ENCODE results near the gene FHOD3.

The FHOD3 gene

DNA sequence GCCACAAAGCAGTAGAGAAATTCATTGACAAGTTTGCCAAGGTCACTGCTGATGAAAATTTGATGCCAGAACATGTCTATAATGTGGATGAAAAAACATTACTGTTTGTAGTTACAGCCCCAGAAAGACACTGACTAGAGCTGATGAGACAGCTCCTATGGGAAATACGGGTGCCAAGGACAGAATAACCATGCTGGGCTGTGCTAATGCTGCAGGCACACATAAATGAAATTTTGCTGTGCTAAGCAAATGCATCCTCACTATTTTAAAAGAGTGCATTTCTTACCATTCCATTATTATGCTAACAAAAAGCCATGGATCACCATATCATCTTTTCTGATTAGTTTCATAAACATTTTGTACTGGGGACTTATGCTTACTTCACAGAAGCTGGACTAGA is 208.2 kb downstream of the FHOD3 start:
- Histone ChIP-seq H3K36me3 (ENCODE audit: control insufficient read depth in 2 of 2, insufficient read depth in 1 of 2, low read length in 2 of 2) (no peaks in the 10 kb centered on the region), H3K4me3 (ENCODE audit: low read depth, low read length) (no peak overlapping the region), H3K4me1 (ENCODE audit: control insufficient read depth, insufficient read depth, low read length) (peaks cover under 1% of the 10 kb centered on the region; the same call in 1 of the 2 replicates), H3K9me3 (ENCODE audit: control insufficient read depth, insufficient read depth, low read depth, low read length) (no peaks in the 10 kb centered on the region), H3K27ac (ENCODE audit: extremely low read depth, low read depth, low read length) (no peak overlapping the region)
- POLR2A ChIA-PET, result no interaction called here
- CTCF ChIA-PET, result interaction anchor here (0.6 kb wide), 1 partner anchor 177 kb away, joined by 3 read pairs; no protein-coding TSS in a partner anchor
- TF ChIP-seq ZNF785 (tag by site-specific recombination; IDR thresholded peaks at IDR 0.05) (no peak), ZNF366 (tag by site-specific recombination; conservative IDR thresholded peaks at IDR 0.05) (no peak), ZNF529 (tag by site-specific recombination; IDR thresholded peaks at IDR 0.05; ENCODE audit: insufficient replicate concordance) (no peak), ZNF560 (tag by site-specific recombination; IDR thresholded peaks at IDR 0.05; ENCODE audit: borderline replicate concordance) (no peak), ZNF544 (tag by site-specific recombination; IDR thresholded peaks at IDR 0.05) (no peak), ZBTB20 (tag by site-specific recombination; IDR thresholded peaks at IDR 0.05) (no peak), ZNF747 (tag by site-specific recombination; IDR thresholded peaks at IDR 0.05) (no peak), REPIN1 (tag by site-specific recombination; IDR thresholded peaks at IDR 0.05; ENCODE audit: low read depth) (no peak), ZNF76 (tag by site-specific recombination; IDR thresholded peaks at IDR 0.05; ENCODE audit: borderline replicate concordance, low read depth) (no peak), PRDM1 (tag by site-specific recombination; IDR thresholded peaks at IDR 0.05) (no peak)
- TF ChIP-seq, protein P1, sequence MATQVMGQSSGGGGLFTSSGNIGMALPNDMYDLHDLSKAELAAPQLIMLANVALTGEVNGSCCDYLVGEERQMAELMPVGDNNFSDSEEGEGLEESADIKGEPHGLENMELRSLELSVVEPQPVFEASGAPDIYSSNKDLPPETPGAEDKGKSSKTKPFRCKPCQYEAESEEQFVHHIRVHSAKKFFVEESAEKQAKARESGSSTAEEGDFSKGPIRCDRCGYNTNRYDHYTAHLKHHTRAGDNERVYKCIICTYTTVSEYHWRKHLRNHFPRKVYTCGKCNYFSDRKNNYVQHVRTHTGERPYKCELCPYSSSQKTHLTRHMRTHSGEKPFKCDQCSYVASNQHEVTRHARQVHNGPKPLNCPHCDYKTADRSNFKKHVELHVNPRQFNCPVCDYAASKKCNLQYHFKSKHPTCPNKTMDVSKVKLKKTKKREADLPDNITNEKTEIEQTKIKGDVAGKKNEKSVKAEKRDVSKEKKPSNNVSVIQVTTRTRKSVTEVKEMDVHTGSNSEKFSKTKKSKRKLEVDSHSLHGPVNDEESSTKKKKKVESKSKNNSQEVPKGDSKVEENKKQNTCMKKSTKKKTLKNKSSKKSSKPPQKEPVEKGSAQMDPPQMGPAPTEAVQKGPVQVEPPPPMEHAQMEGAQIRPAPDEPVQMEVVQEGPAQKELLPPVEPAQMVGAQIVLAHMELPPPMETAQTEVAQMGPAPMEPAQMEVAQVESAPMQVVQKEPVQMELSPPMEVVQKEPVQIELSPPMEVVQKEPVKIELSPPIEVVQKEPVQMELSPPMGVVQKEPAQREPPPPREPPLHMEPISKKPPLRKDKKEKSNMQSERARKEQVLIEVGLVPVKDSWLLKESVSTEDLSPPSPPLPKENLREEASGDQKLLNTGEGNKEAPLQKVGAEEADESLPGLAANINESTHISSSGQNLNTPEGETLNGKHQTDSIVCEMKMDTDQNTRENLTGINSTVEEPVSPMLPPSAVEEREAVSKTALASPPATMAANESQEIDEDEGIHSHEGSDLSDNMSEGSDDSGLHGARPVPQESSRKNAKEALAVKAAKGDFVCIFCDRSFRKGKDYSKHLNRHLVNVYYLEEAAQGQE (tag by site-specific recombination; IDR thresholded peaks at IDR 0.05), result no peak
- TF ChIP-seq, protein P2, sequence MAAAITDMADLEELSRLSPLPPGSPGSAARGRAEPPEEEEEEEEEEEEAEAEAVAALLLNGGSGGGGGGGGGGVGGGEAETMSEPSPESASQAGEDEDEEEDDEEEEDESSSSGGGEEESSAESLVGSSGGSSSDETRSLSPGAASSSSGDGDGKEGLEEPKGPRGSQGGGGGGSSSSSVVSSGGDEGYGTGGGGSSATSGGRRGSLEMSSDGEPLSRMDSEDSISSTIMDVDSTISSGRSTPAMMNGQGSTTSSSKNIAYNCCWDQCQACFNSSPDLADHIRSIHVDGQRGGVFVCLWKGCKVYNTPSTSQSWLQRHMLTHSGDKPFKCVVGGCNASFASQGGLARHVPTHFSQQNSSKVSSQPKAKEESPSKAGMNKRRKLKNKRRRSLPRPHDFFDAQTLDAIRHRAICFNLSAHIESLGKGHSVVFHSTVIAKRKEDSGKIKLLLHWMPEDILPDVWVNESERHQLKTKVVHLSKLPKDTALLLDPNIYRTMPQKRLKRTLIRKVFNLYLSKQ (tag by site-specific recombination; IDR thresholded peaks at IDR 0.05; ENCODE audit: borderline replicate concordance), result no peak

DNA sequence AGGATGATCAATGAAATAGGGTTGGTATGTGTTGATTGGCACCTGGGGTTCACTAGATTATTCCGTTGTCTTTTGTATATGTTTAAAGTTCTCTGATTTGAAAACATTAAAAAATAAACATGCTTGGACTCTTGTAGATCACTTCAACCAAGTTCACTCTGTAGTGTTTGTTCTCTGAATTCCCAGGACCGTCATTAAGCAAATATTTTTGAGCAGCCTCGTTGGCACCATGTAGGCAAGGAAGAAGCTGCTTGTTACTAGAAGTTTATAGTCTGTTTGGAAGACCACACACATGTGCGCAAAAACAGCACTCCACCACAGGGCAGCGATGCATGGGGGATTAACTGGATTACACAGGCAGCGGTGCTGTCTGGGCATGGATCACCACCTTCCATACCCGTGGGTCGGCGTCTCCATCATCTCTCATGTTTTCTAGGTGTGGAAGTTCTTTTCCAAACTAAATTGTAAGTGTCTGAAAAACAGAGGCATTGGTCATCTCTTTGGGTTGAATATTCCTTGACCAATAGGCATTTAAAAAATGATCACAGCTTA is 212.2 kb downstream of the FHOD3 start:
- Histone ChIP-seq H3K27ac (ENCODE audit: extremely low read depth, low read depth, low read length) (no peak overlapping the region), H3K4me3 (ENCODE audit: low read depth, low read length) (no peak overlapping the region), H3K36me3 (ENCODE audit: control insufficient read depth in 2 of 2, insufficient read depth in 1 of 2, low read length in 2 of 2) (no peaks in the 10 kb centered on the region), H3K9me3 (ENCODE audit: control insufficient read depth, insufficient read depth, low read depth, low read length) (no peaks in the 10 kb centered on the region), H3K4me1 (ENCODE audit: control insufficient read depth, insufficient read depth, low read length) (peaks cover 8% of the 10 kb centered on the region)
- CTCF ChIA-PET, result interaction anchor here (0.9 kb wide), 1 partner anchor 178 kb away, joined by 3 read pairs; no protein-coding TSS in a partner anchor
- POLR2A ChIA-PET, result no interaction called here
- TF ChIP-seq ZFP41 (tag by site-specific recombination; IDR thresholded peaks at IDR 0.05; ENCODE audit: borderline replicate concordance) (no peak), ZNF791 (tag by site-specific recombination; IDR thresholded peaks at IDR 0.05) (no peak), ZNF501 (tag by site-specific recombination; IDR thresholded peaks at IDR 0.05) (no peak), ZNF701 (tag by site-specific recombination; IDR thresholded peaks at IDR 0.05) (no peak), TCF7L2 (IDR thresholded peaks at IDR 0.05; ENCODE audit: borderline replicate concordance, low read depth, low read length) (no peak), IKZF3 (tag by site-specific recombination; IDR thresholded peaks at IDR 0.05) (no peak), ZNF24 (tag by site-specific recombination; IDR thresholded peaks at IDR 0.05) (no peak), KLF10 (tag by site-specific recombination; IDR thresholded peaks at IDR 0.05) (no peak), ZNF549 (tag by site-specific recombination; IDR thresholded peaks at IDR 0.05) (no peak), GLIS2 (tag by site-specific recombination; IDR thresholded peaks at IDR 0.05) (no peak), GLI4 (tag by site-specific recombination; IDR thresholded peaks at IDR 0.05) (no peak), WT1 (tag by site-specific recombination; IDR thresholded peaks at IDR 0.05) (no peak)
- TF ChIP-seq, protein P3, sequence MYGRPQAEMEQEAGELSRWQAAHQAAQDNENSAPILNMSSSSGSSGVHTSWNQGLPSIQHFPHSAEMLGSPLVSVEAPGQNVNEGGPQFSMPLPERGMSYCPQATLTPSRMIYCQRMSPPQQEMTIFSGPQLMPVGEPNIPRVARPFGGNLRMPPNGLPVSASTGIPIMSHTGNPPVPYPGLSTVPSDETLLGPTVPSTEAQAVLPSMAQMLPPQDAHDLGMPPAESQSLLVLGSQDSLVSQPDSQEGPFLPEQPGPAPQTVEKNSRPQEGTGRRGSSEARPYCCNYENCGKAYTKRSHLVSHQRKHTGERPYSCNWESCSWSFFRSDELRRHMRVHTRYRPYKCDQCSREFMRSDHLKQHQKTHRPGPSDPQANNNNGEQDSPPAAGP (tag by site-specific recombination; IDR thresholded peaks at IDR 0.05), result no peak
- TF ChIP-seq, protein P4, sequence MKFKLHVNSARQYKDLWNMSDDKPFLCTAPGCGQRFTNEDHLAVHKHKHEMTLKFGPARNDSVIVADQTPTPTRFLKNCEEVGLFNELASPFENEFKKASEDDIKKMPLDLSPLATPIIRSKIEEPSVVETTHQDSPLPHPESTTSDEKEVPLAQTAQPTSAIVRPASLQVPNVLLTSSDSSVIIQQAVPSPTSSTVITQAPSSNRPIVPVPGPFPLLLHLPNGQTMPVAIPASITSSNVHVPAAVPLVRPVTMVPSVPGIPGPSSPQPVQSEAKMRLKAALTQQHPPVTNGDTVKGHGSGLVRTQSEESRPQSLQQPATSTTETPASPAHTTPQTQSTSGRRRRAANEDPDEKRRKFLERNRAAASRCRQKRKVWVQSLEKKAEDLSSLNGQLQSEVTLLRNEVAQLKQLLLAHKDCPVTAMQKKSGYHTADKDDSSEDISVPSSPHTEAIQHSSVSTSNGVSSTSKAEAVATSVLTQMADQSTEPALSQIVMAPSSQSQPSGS (tag by site-specific recombination; IDR thresholded peaks at IDR 0.05; ENCODE audit: low read depth), result no peak
- TF ChIP-seq, protein P5, sequence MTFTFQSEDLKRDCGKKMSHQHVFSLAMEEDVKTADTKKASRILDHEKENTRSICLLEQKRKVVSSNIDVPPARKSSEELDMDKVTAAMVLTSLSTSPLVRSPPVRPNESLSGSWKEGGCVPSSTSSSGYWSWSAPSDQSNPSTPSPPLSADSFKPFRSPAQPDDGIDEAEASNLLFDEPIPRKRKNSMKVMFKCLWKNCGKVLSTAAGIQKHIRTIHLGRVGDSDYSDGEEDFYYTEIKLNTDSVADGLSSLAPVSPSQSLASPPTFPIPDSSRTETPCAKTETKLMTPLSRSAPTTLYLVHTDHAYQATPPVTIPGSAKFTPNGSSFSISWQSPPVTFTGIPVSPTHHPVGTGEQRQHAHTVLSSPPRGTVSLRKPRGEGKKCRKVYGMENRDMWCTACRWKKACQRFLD (tag by site-specific recombination; IDR thresholded peaks at IDR 0.05), result no peak
